H1 (cell line): ENCODE results near the gene MRPL41. TPM values are rescaled to one million over a fixed set of nuclear protein-coding genes. Genes with fewer than 3 reads are reported as not detected.

Source experiments
- CEBPB ChIP-seq: IDR thresholded peaks from 2 replicates; pipeline ENCODE4 v1.6.1; 2012; ENCODE audit warnings: low read depth, low read length
- JUN ChIP-seq: IDR thresholded peaks from 2 replicates; pipeline ENCODE4 v1.6.1; 2011; ENCODE audit warnings: low read depth, mild to moderate bottlenecking, improper control_type of control experiment, low read length
- RBBP5 ChIP-seq: IDR thresholded peaks from 2 replicates; pipeline ENCODE4 v1.7.1; 2012; ENCODE audit warnings: low read depth, mild to moderate bottlenecking, inconsistent platforms, low read length, moderate library complexity, borderline replicate concordance
- RNF2 ChIP-seq: fragments of 200-900, 300-1000 bp; sonication (generic); IDR thresholded peaks from 2 replicates; pipeline ENCODE4 v1.7.1; 2016; ENCODE audit warnings: borderline replicate concordance, low read depth, mild to moderate bottlenecking, antibody characterized with exemption, low read length; ENCODE audit not compliant: poor library complexity, severe bottlenecking; ENCODE audit errors: missing control alignments
- SIN3A ChIP-seq, 2 experiments: IDR thresholded peaks in 1 of 2; conservative IDR thresholded peaks in 1 of 2; 2 replicates each; pipeline ENCODE4 v1.6.1; 2011 to 2012; ENCODE audit warnings: low read length in 2 of 2, improper control_type of control experiment in 1 of 2, low read depth in 1 of 2, mild to moderate bottlenecking in 1 of 2
- polyA plus RNA-seq, 7 experiments: library from polyadenylated mRNA; depleted of rRNA in 3 of 7; stranded (reverse) in 5 of 7; unstranded in 2 of 7; fragments of >200 nt in 5 of 7; fragments of 200-250 nt in 2 of 7; gene quantifications; 1 replicate in 5 of 7; 2 replicates in 1 of 7; 4 replicates in 1 of 7; pipeline versions ENCODE4 v1.2.1 to v1.2.3, GENCODE V29; 2011 to 2013; ENCODE audit warnings: missing spikeins in 2 of 7, mixed read lengths in 2 of 7
- total RNA-seq: library from RNA; stranded (reverse); fragmentation: NEBNext Ultra II Directional; extraction: Animal tissue kit (Norgen Biotek cat#: 25700); gene quantifications from 2 replicates; pipeline ENCODE4 v1.2.1, GENCODE V29; 2021
- TF ChIP-seq, protein P1 (sequence below): IDR thresholded peaks from 2 replicates; pipeline ENCODE4 v1.6.1; 2011; ENCODE audit warnings: low read length, improper control_type of control experiment

MRPL41 gene
- total and polyA plus RNA-seq, 2 of the 8 experiments (the other 6 are each of a cell fraction or from before 2014, with no cell fraction given): 47.2 to 58.1 TPM

DNA sequence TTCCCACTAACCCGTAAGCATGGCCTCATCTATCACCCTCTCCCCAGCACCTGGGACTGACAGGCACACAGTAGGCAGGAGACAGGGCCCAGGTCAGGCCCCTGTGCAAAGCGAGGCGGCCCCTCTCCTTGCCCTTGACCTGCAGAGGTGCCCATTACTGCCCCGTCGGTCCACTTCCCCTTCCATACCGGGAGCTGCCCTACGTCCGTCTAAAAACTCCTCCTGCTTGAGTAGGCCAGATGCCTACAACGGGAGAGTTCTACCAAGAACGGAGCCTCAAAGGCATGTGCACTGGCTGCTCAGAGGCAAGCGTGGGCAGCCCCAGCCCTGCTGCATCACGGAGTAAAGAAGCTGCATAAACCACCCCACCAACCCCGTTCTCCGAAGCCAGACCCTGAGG, 31.7 kb downstream of the MRPL41 start (continued):
- TF ChIP-seq RBBP5 (no peak), CEBPB (no peak), SIN3A (conservative IDR thresholded peaks at IDR 0.05 in 1 of 2, IDR thresholded peaks at IDR 0.05 in 1 of 2; ENCODE audit: low read depth in 1 of 2, low read length in 2 of 2) (no peak), RNF2 (no peak), JUN (no peak)
- TF ChIP-seq, protein P1, sequence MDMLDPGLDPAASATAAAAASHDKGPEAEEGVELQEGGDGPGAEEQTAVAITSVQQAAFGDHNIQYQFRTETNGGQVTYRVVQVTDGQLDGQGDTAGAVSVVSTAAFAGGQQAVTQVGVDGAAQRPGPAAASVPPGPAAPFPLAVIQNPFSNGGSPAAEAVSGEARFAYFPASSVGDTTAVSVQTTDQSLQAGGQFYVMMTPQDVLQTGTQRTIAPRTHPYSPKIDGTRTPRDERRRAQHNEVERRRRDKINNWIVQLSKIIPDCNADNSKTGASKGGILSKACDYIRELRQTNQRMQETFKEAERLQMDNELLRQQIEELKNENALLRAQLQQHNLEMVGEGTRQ: no peak
